Skeletal muscle satellite cell (primary cell): Measurements from ENCODE around the gene HSPBP1.

Experiments
- H3K27me3 ChIP-seq: 2 replicates; pipeline ENCODE4 v1.7.0; 2013; ENCODE audit warnings: low read length; ENCODE audit not compliant: control insufficient read depth, insufficient read depth
- H3K36me3 ChIP-seq: 2 replicates; pipeline ENCODE4 v1.7.0; 2013; ENCODE audit warnings: mild to moderate bottlenecking, control low read depth, low read length; ENCODE audit not compliant: insufficient read depth
- H3K4me1 ChIP-seq: 2 replicates; pipeline ENCODE4 v1.7.0; 2013; ENCODE audit warnings: low read length; ENCODE audit not compliant: control insufficient read depth, insufficient read depth
- H3K4me2 ChIP-seq: 2 replicates; pipeline ENCODE4 v1.7.0; 2013; ENCODE audit warnings: mild to moderate bottlenecking, low read length
- H3K4me3 ChIP-seq: 2 replicates; pipeline ENCODE4 v1.7.0; 2013; ENCODE audit warnings: low read length
- H3K9ac ChIP-seq: 2 replicates; pipeline ENCODE4 v1.7.0; 2013; ENCODE audit warnings: mild to moderate bottlenecking, low read depth, low read length, moderate library complexity
- H3K9me3 ChIP-seq: replicated peaks from 2 replicates; pipeline ENCODE4 v1.7.0; 2013; ENCODE audit warnings: mild to moderate bottlenecking, control low read depth, low read length

Gene HSPBP1

DNA sequence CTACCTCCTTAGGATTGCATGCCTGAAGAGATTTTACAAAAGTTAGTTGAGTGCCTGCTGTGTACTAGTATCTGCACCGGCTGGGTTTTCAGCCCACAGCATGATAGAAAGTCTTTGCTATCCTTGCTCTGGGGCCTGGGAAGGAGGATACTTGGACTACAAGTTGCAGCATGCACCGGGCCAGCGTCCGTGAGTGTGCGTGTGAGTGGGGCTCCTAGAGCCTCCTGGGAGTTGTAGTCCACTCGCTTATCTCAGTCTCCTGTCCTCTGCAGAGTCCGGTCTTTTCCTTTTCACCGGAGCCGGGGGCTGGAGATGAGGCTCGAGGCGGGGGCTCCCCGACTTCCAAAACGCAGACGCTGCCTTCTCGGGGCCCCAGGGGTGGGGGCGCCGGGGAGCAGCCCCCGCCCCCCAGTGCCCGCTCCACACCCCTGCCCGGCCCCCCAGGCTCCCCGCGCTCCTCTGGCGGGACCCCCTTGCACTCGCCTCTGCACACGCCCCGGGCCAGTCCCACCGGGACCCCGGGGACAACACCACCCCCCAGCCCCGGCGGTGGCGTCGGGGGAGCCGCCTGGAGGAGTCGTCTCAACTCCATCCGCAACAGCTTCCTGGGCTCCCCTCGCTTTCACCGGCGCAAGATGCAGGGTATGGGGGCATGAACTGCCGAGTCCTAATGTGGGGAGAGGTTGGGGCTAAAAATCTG lies 24.5 kb upstream of the HSPBP1 start:
- H3K36me3 ChIP-seq: peaks cover 10% of the 10 kb centered on the region

DNA sequence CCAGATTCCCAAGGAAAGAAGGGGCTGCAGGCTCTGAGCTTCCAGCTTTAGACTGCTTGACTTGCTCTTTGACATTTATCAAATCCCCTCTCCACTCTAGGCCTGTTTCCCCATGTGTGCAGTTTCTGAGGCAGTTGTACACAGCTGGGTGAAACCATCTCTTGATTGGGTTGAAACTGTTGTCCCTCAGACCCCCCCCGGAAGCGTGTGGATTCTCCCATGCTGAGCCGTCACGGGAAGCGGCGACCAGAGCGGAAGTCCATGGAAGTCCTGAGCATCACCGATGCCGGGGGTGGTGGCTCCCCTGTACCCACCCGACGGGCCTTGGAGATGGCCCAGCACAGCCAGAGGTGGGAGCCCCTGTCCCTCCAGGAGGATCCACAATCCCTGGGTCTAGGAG lies 23.6 kb upstream of the HSPBP1 start:
- H3K9ac ChIP-seq: no peak overlapping the region
- peaks cover 10% of the 10 kb centered on the region for H3K36me3 ChIP-seq
- peaks cover 9% of the 10 kb centered on the region for H3K4me1 ChIP-seq
- H3K9me3 ChIP-seq: no peaks in the 10 kb centered on the region
- no peak overlapping the region for H3K4me3 ChIP-seq
- H3K27me3 ChIP-seq: no peaks in the 10 kb centered on the region
- no peak overlapping the region for H3K4me2 ChIP-seq

More for the DNA sequence above, 24.5 kb upstream of the HSPBP1 start:
- H3K4me2 ChIP-seq: no peak overlapping the region
- H3K9me3 ChIP-seq: no peaks in the 10 kb centered on the region
- no peak overlapping the region for H3K9ac ChIP-seq
- no peak overlapping the region for H3K4me3 ChIP-seq
- peaks cover 9% of the 10 kb centered on the region for H3K4me1 ChIP-seq
- H3K27me3 ChIP-seq: no peaks in the 10 kb centered on the region

DNA sequence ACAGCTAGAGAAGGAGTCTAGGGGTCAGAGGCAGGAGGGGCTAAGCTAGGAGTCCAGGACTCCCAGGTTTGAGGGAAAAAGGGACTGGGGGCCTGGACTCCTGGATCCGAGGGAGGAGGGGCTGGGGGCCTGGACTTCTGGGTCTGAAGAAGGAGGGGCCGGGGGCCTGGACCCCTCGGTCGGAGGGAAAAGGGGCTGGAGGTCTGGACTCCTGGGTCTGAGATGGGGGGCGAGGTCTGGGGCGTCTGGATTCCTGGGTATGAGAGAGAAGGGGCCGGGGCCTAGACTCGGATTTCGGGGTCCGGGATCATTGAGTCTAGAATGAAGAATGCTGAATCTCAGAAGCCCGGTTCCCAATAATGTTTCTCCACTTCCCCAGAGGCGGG lies 22.4 kb upstream of the HSPBP1 start:
- H3K9ac ChIP-seq: peak overlapping the region; percentile 80
- peak overlapping the region; percentile 73 for H3K4me3 ChIP-seq
- H3K36me3 ChIP-seq: peaks cover 10% of the 10 kb centered on the region
- H3K27me3 ChIP-seq: no peaks in the 10 kb centered on the region
- peak overlapping the region; percentile 92 for H3K4me2 ChIP-seq
- H3K4me1 ChIP-seq: peaks cover 9% of the 10 kb centered on the region
- no peaks in the 10 kb centered on the region for H3K9me3 ChIP-seq

DNA sequence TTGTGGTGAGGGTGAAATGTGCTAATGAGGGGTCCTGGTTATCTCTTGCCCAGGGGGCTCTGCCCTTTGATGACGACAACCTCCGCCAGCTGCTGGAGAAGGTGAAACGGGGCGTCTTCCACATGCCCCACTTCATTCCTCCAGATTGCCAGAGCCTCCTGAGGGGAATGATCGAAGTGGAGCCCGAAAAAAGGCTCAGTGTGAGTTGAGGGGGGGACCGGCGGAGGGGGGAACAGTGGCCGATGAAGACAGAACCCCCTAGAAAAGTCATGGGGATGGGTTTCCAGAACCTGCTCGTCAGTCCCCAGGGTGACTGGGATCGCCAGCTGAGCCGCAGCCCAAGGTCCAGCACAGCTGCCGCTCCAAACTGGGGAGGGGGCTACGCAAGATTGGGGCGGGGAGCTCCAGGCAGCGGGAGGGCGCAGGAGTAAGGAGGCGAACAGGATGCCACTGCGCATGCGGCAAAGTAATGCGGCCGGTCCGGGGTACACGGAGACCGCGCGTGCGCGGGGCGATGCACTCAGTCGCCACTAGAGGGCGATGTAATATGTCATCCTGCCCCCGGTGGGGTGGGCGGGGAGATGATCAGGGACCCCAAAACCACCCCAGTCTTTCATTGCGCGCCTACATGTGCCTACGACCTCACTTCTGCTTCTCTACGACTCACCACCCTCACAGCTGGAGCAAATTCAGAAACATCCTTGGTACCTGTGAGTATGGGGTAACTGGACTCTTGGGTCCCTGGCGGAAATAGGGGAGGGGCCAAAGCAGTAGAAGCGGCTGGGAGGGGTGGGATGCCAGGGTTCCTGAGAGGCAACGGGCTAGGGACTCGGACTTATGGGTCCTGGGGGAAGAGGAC lies 21.8 kb upstream of the HSPBP1 start:
- peak overlapping the region; percentile 80 for H3K9ac ChIP-seq
- H3K27me3 ChIP-seq: no peaks in the 10 kb centered on the region
- H3K4me2 ChIP-seq: peak overlapping the region; percentile 92
- H3K4me1 ChIP-seq: peaks cover 9% of the 10 kb centered on the region
- H3K4me3 ChIP-seq: peak overlapping the region; percentile 73
- H3K36me3 ChIP-seq: peaks cover 7% of the 10 kb centered on the region
- H3K9me3 ChIP-seq: no peaks in the 10 kb centered on the region

DNA sequence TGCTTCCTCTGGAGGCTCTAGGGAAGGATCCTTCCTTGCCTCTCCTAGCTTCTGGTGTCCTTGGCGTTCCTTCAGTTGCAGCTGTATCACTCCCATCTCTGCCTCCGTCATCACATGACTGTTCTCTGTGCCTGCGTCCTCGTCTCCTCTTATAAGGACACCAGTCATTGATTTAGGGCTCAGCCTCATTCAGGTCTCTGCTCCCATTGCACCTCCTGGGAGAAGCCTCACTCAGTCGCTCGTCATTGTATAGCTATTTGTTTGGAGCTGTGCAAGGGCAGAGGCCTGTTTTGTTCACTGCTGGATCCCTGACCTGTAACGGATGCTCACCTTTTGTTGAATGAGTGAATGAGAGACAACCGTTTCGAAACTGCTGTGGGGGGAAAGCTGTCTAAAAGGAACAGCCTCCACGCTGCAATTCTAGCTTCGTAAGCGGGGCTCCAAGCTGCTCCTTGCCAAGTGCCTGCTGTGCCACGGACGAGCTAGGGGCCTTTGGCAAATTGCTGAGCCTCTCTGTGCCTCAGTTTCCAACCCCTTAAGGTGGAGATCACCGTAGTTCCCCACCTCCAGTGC lies 21.1 kb upstream of the HSPBP1 start:
- Histone ChIP-seq H3K36me3 (peaks cover 7% of the 10 kb centered on the region), H3K4me1 (peaks cover 9% of the 10 kb centered on the region), H3K4me2 (peak overlapping the region; percentile 92), H3K9me3 (no peaks in the 10 kb centered on the region), H3K9ac (peak overlapping the region; percentile 80), H3K27me3 (no peaks in the 10 kb centered on the region), H3K4me3 (peak overlapping the region; percentile 73)

DNA sequence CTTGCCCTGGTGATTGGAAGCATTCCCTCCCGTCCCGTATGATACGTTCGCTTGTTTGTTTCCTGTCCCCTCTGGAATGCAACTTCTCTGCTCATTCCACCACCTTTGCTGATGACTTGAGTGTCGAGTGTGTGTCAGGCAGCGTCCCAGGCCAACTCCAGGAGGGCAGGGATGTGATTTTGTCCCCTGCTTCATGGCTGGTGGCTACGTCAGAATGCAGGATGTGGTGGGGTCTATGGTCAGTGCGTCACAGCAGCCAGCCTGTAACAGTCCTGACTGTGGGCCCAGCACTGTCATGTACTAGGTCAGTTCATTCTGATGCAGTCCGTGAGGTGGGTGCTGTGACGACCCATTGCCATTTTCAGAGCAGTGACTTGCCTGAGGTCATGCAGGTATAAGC lies 20.1 kb upstream of the HSPBP1 start:
- Histone ChIP-seq H3K4me1 (peaks cover 9% of the 10 kb centered on the region), H3K9me3 (no peaks in the 10 kb centered on the region), H3K4me3 (no peak overlapping the region), H3K36me3 (peaks cover 7% of the 10 kb centered on the region), H3K9ac (no peak overlapping the region), H3K4me2 (no peak overlapping the region), H3K27me3 (no peaks in the 10 kb centered on the region)

DNA sequence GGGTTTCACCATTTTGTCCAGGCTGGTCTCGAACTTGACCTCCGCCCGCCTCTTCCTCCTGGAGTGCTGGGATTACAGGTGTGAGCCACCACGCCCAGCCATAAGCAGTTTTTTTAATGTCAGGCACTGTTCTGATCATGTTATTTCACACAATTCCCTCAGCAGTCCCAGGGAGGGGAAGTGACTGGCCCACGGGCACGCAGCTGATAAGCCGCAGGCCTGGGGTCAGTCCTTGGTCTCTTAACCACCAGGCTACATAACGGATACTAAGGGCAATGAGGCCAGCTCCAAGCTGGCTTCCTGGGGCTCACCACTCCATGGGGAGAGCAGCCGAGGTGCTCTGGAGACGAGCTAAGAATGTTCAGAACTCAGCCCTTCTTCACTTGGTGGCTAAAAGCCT lies 17.4 kb upstream of the HSPBP1 start:
- Histone ChIP-seq H3K9ac (no peak overlapping the region), H3K4me1 (peaks cover 8% of the 10 kb centered on the region), H3K9me3 (no peaks in the 10 kb centered on the region), H3K36me3 (no peaks in the 10 kb centered on the region), H3K27me3 (no peaks in the 10 kb centered on the region), H3K4me2 (no peak overlapping the region), H3K4me3 (no peak overlapping the region)

DNA sequence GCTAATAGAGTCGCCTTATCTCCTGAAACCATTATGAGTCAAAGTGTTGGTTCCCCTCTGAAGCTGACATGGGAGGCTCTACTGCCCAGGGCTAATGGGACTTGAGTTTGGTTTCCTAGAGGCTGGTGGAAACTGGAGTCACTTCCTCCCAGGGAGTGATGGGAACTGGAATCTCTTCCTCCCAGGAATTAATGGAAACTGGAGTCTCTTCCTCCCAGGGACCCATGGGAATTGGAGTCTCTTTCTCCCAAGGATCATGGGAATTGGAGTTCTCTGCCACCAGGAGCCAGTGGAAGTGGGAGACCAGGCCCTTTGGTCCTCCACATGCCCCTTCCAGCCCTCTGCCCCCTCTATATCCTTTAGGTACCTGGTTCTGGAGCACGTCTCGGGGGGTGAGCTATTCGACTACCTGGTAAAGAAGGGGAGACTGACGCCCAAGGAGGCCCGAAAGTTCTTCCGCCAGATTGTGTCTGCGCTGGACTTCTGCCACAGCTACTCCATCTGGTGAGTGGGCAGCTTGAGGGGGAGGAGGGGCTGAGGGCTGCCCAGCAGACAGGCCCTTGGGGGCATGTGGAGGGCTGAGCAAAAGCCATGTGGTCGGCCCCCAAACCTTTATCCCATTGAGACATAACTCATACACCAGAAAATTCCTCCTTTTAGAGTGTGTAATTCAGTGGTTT lies 9.3 kb upstream of the HSPBP1 start:
- Histone ChIP-seq H3K9me3 (no peaks in the 10 kb centered on the region), H3K4me1 (no peaks in the 10 kb centered on the region), H3K4me3 (no peak overlapping the region), H3K4me2 (no peak overlapping the region), H3K27me3 (no peaks in the 10 kb centered on the region), H3K36me3 (no peaks in the 10 kb centered on the region), H3K9ac (no peak overlapping the region)

DNA sequence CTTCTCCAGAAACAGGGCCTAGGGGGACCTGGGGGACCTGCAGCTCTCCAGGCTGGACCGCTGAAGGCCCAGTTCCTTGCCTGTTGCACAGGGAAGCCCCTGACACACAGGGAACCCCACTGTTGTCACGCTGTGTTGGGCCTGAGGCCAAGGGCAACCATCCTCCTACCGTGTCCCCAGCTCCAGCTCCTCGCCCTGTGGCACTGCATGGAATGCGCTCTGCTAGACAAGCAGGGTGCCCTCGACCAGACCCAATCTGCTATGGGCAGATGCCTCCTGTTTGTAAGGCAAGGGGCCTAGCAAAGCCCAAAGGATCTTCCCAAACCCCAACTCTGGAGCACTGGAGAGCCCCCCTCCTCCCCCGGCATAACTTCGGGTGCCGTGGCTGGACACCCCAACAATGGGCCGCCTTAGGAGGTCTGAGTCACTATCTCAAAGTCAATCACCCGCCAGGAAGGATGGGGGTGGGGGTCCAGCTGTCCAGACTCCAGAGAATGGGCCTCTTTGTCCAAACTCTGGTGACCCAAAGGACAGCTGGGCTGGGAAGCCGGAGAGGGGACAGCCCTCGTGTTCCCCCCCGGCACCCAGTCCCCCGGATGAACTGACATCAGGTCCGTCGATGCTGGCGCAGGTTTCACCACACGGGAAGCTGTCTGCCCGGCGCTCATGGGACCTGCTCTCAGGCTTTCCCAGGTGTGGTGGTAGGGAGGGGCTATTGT lies 7.6 kb upstream of the HSPBP1 start:
- Histone ChIP-seq H3K4me2 (no peak overlapping the region), H3K27me3 (no peaks in the 10 kb centered on the region), H3K9ac (no peak overlapping the region), H3K9me3 (no peaks in the 10 kb centered on the region), H3K4me3 (no peak overlapping the region), H3K4me1 (no peaks in the 10 kb centered on the region), H3K36me3 (no peaks in the 10 kb centered on the region)

DNA sequence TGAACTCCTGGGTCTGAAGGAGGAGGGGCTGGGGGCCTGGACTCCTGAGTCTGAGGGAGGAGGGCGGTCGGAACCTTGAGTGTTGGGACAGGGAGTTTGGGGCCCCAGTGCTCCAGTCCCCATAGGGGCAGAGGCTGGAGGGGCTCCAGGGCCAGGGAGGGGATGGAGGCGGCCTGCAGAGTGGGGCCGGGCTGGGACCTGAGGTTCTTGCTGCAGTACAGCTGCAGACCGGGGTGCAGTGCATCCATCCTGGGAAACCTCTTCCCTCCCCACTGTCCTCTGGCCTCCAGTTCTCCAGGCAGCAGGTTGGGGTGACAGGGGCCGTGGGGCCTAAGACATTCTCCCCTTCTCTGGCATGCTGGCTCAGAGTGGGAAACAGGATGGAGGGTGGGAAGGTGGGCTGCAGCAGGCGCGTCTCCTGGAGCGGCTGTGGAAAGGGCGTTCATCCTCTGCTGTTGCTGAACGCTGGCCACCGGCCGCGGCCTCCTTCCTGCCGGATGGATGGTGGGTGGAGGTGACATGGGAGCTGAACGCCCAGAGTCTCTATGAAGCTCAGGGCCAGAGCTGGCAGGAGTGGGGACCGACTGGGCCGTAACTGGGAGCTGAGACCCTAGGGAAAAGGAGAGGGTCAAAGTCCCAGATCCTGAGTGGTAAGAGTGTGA lies 5.5 kb upstream of the HSPBP1 start:
- H3K4me3 ChIP-seq: peak overlapping the region; percentile 27
- H3K9me3 ChIP-seq: no peaks in the 10 kb centered on the region
- H3K4me2 ChIP-seq: peak overlapping the region; percentile 35
- no peaks in the 10 kb centered on the region for H3K27me3 ChIP-seq
- no peaks in the 10 kb centered on the region for H3K36me3 ChIP-seq
- H3K9ac ChIP-seq: no peak overlapping the region
- H3K4me1 ChIP-seq: peaks cover 7% of the 10 kb centered on the region
